ENCODE results near the gene KDM4B. TPM values are rescaled to one million over a fixed set of nuclear protein-coding genes. Genes with fewer than 3 reads are reported as not detected.
A peak's percentile ranks its signal among the peaks of the same experiment; 100 is the strongest.

Gene KDM4B
- total RNA-seq, 1 donor from 2014 or later: 39.0 TPM

DNA sequence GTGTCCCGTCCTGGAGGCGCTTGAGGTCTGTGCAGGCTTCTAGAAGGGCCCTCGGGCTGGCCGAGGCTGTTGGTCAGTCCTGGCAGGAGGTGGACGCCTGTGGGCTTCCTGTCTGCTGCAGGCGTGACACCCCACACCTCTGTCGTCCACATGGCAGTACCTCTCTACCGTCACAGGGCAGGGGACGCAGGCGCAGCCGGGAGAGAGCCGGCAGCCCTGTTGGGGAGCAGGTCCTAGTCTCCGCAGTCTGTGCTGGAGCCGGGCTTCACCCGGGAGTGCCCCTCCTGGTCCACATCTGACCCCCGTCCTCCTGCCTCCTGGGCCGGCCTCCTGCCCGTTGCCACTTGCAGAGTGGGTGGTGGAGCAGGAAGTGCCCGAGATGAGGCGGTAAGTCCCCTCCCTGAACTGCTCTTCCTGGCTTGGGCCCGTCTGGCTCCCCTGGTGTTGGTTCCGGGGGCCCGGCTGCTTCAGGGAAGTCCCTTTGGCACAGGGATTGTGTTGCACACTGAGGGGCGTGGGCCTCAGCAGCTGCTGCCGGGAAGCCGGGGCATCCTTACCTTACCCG lies 106.0 kb downstream of the KDM4B start:
- peaks cover 49% of the 10 kb centered on the region for H3K36me3 ChIP-seq
- intact Hi-C loops (cut with DNase I): no loop called here

DNA sequence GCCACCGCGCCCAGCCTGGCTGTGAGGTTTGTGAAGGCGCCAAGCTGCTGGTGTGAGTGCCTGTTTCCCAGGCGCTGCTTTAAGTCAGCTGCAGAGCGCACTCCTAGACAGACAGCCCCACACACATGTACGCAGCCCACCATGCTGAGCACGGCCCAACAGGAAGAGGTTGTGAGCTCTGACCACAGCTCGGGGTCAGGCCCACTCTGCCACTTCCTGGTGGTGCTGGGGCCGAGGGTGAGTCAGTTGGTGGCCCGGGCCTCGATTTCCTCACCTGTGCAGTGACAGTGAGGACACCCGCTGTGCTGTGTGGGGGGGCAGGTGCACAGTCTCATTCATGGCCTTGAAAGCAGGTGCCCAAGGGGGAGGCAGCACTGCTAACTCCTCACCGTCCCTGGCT lies 106.7 kb downstream of the KDM4B start:
- Histone ChIP-seq H3K4me3 (no peak overlapping the region), H3K36me3 (peaks cover 54% of the 10 kb centered on the region), H3K4me1 (peaks cover 6% of the 10 kb centered on the region), H3K27ac (no peak overlapping the region), H3K9me3 (no peaks in the 10 kb centered on the region), H3K27me3 (no peaks in the 10 kb centered on the region)
- TF ChIP-seq, protein P1, sequence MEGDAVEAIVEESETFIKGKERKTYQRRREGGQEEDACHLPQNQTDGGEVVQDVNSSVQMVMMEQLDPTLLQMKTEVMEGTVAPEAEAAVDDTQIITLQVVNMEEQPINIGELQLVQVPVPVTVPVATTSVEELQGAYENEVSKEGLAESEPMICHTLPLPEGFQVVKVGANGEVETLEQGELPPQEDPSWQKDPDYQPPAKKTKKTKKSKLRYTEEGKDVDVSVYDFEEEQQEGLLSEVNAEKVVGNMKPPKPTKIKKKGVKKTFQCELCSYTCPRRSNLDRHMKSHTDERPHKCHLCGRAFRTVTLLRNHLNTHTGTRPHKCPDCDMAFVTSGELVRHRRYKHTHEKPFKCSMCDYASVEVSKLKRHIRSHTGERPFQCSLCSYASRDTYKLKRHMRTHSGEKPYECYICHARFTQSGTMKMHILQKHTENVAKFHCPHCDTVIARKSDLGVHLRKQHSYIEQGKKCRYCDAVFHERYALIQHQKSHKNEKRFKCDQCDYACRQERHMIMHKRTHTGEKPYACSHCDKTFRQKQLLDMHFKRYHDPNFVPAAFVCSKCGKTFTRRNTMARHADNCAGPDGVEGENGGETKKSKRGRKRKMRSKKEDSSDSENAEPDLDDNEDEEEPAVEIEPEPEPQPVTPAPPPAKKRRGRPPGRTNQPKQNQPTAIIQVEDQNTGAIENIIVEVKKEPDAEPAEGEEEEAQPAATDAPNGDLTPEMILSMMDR (IDR thresholded peaks at IDR 0.05): no peak
- intact Hi-C loops (cut with DNase I): no loop called here
- ATAC-seq (no peak), DNase-seq (no peak)

More for the DNA sequence above, 106.0 kb downstream of the KDM4B start:
- H3K27ac ChIP-seq: no peak overlapping the region
- H3K27me3 ChIP-seq: no peaks in the 10 kb centered on the region
- DNase-seq (no peak), ATAC-seq (peak; percentile 21)
- H3K9me3 ChIP-seq: no peaks in the 10 kb centered on the region
- no peak overlapping the region for H3K4me3 ChIP-seq
- H3K4me1 ChIP-seq: peaks cover 6% of the 10 kb centered on the region
- TF ChIP-seq, protein P1 (IDR thresholded peaks at IDR 0.05): no peak

DNA sequence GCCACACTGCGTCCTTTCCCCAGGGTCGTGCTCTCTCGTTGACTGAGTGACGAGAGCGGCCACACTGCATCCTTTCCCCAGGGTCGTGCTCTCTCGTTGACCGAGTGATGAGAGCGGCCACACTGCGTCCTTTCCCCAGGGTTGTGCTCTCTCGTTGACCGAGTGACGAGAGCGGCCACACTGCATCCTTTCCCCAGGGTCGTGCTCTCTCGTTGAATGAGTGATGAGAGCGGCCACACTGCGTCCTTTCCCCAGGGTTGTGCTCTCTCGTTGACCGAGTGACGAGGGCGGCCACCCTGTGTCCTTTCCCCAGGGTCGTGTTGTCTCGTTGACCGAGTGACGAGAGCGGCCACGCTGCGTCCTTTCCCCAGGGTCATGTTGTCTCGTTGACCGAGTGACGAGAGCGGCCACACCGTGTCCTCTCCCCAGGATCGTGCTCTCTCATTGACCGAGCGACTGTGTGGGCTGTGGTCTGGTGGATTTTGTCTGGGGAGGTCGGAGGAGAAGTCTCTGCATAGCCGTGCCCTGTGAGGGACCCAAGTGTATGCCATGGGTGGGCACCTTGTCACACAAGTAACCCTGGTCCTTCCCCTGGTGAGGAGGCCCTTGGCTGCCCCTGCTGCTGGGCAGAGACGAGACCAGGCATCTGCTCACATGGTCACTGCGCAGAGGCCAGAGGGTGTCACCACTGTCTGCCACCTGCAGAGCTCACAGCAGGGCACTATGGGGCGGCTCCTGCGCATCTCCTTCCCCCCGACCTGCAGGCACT lies 107.7 kb downstream of the KDM4B start:
- H3K4me3 ChIP-seq: no peak overlapping the region
- DNase-seq (no peak), ATAC-seq (no peak)
- no peak overlapping the region for H3K27ac ChIP-seq
- H3K27me3 ChIP-seq: no peaks in the 10 kb centered on the region
- intact Hi-C loops (cut with DNase I): no loop called here
- peaks cover 6% of the 10 kb centered on the region for H3K4me1 ChIP-seq
- peaks cover 62% of the 10 kb centered on the region for H3K36me3 ChIP-seq
- no peaks in the 10 kb centered on the region for H3K9me3 ChIP-seq
- TF ChIP-seq, protein P1 (IDR thresholded peaks at IDR 0.05): no peak

DNA sequence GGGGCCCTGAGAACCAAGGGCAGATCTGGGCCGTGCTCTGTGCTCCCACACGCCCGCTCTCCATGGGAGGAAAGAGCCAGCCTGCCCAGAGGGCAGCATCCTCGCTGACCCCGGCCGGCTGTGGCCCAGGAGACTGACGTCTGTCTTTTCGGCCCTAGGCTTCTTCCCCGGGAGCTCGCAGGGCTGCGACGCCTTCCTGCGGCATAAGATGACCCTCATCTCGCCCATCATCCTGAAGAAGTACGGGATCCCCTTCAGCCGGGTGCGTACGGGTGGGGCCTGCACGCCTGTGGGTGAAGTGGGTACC lies 108.2 kb downstream of the KDM4B start:
- Histone ChIP-seq H3K4me3 (no peak overlapping the region), H3K4me1 (peaks cover 6% of the 10 kb centered on the region), H3K27ac (no peak overlapping the region), H3K9me3 (no peaks in the 10 kb centered on the region), H3K36me3 (peaks cover 62% of the 10 kb centered on the region), H3K27me3 (no peaks in the 10 kb centered on the region)
- intact Hi-C loops (cut with DNase I): no loop called here
- no peak for DNase-seq
- no peak for ATAC-seq
- TF ChIP-seq, protein P1 (IDR thresholded peaks at IDR 0.05): no peak

DNA sequence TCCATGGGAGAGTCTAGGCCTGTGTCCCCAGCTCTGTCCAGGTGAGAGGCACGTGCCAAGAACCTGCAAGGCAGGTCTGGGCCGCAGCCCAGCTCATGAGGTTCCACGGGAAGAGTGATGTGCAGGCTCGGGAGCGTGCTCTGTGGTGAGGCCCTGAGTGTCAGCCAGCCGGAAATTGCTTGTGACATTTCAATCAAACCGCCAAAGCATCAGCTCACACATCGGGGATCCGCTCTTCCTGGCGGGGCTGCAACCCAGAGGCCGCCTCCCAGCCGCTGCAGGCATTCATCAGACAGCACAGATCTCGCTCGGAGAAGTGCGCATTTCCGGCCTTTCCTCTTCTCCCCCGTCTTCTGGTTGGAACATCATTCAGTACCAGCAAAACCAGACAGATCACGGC lies 109.3 kb downstream of the KDM4B start:
- H3K36me3 ChIP-seq: peaks cover 63% of the 10 kb centered on the region
- H3K27me3 ChIP-seq: no peaks in the 10 kb centered on the region
- ATAC-seq (no peak), DNase-seq (no peak)
- intact Hi-C loops (cut with DNase I): no loop called here
- TF ChIP-seq, protein P1 (IDR thresholded peaks at IDR 0.05): no peak
- peaks cover 6% of the 10 kb centered on the region for H3K4me1 ChIP-seq
- no peak overlapping the region for H3K4me3 ChIP-seq
- H3K9me3 ChIP-seq: no peaks in the 10 kb centered on the region
- no peak overlapping the region for H3K27ac ChIP-seq

Measured in upper lobe of right lung (tissue), 1 donor.